MM.1S (cell line): Measurements from ENCODE around the gene OVCH1.

ENCODE experiments used
- DNase-seq: peaks from one replicate; pipeline ENCODE4 v3.0.0-alpha.2; 2015
- H2AFZ ChIP-seq: fragments of 300-600 bp; sonication (generic); 2 replicates; pipeline ENCODE4 v1.6.0; 2016; ENCODE audit warnings: antibody characterized with exemption, low read length
- H3F3A ChIP-seq: fragments of 300-600 bp; sonication (generic); 2 replicates; pipeline ENCODE4 v1.6.1; 2016; ENCODE audit warnings: mild to moderate bottlenecking, antibody characterized with exemption, low read length, moderate library complexity, mixed read lengths; ENCODE audit not compliant: insufficient read depth
- H3K27ac ChIP-seq: fragments of 300-600 bp; sonication (generic); 2 replicates; pipeline ENCODE4 v1.5.1; 2016; ENCODE audit warnings: mild to moderate bottlenecking, low read length
- H3K27me3 ChIP-seq: fragments of 300-600 bp; sonication (generic); replicated peaks from 2 replicates; pipeline ENCODE4 v1.6.0; 2016; ENCODE audit warnings: low read length; ENCODE audit not compliant: insufficient read depth
- H3K36me3 ChIP-seq: fragments of 300-600 bp; sonication (generic); replicated peaks from 2 replicates; pipeline ENCODE4 v1.6.1; 2016; ENCODE audit warnings: mild to moderate bottlenecking, low read length, mixed read lengths; ENCODE audit not compliant: insufficient read depth
- H3K4me1 ChIP-seq: fragments of 300-600 bp; sonication (generic); 2 replicates; pipeline ENCODE4 v1.6.1; 2016; ENCODE audit warnings: low read length, mixed read lengths
- H3K4me2 ChIP-seq: fragments of 300-600 bp; sonication (generic); 2 replicates; pipeline ENCODE4 v1.6.0; 2016; ENCODE audit warnings: low read depth, low read length
- H3K4me3 ChIP-seq: fragments of 300-600 bp; sonication (generic); 2 replicates; pipeline ENCODE4 v1.5.1; 2016; ENCODE audit warnings: low read length, mixed read lengths
- H3K79me2 ChIP-seq: fragments of 300-600 bp; sonication (generic); 2 replicates; pipeline ENCODE4 v1.6.1; 2016; ENCODE audit warnings: mixed run types, low read length, mixed read lengths
- H3K9ac ChIP-seq: fragments of 300-600 bp; sonication (generic); 2 replicates; pipeline ENCODE4 v1.6.1; 2016; ENCODE audit warnings: low read length, mixed read lengths
- H3K9me2 ChIP-seq: fragments of 300-600 bp; sonication (generic); replicated peaks from 2 replicates; pipeline ENCODE4 v1.6.1; 2016; ENCODE audit warnings: mild to moderate bottlenecking, low read length, mixed read lengths; ENCODE audit not compliant: insufficient read depth
- H3K9me3 ChIP-seq: fragments of 300-600 bp; sonication (generic); replicated peaks from 2 replicates; pipeline ENCODE4 v1.6.1; 2016; ENCODE audit warnings: mild to moderate bottlenecking, low read length, mixed read lengths; ENCODE audit not compliant: insufficient read depth
- H4K20me1 ChIP-seq: fragments of 300-600 bp; sonication (generic); 2 replicates; pipeline ENCODE4 v1.6.1; 2016; ENCODE audit warnings: mild to moderate bottlenecking, low read length, moderate library complexity, mixed read lengths; ENCODE audit not compliant: insufficient read depth
- CTCF ChIP-seq: fragments of 300-600 bp; sonication (generic); IDR thresholded peaks from 2 replicates; pipeline ENCODE4 v1.5.1; 2016; ENCODE audit warnings: antibody characterized with exemption, low read length, mixed read lengths
- EZH2 ChIP-seq: fragments of 300-600 bp; sonication (generic); optimal IDR thresholded peaks from 2 replicates; pipeline ENCODE3; 2017; ENCODE audit warnings: low read depth, mild to moderate bottlenecking, antibody characterized with exemption, low read length, mixed read lengths
- EZH2phosphoT487 ChIP-seq: fragments of 300-600 bp; sonication (generic); IDR thresholded peaks from 2 replicates; pipeline ENCODE4 v1.6.1; 2018; ENCODE audit warnings: antibody characterized with exemption, low read length

Gene OVCH1

GRCh38 chr12:29537298-29537697, 39.8 kb upstream of the OVCH1 start:
- H3K27ac ChIP-seq, result no peak overlapping the region
- no peaks in the 10 kb centered on the region for H3K36me3 ChIP-seq
- no peaks in the 10 kb centered on the region for H3K9me3 ChIP-seq
- H2AFZ ChIP-seq, result no peak overlapping the region
- H3K4me1 ChIP-seq, result peaks cover 6% of the 10 kb centered on the region
- H3F3A ChIP-seq, result no peaks in the 10 kb centered on the region
- no peaks in the 10 kb centered on the region for H3K79me2 ChIP-seq
- no peaks in the 10 kb centered on the region for H4K20me1 ChIP-seq
- DNase-seq, result no peak
- H3K9ac ChIP-seq, result no peak overlapping the region
- no peaks in the 10 kb centered on the region for H3K27me3 ChIP-seq
- TF ChIP-seq EZH2phosphoT487 (no peak), CTCF (no peak)
- no peak overlapping the region for H3K4me3 ChIP-seq
- no peak overlapping the region for H3K4me2 ChIP-seq
- no peaks in the 10 kb centered on the region for H3K9me2 ChIP-seq

DNA sequence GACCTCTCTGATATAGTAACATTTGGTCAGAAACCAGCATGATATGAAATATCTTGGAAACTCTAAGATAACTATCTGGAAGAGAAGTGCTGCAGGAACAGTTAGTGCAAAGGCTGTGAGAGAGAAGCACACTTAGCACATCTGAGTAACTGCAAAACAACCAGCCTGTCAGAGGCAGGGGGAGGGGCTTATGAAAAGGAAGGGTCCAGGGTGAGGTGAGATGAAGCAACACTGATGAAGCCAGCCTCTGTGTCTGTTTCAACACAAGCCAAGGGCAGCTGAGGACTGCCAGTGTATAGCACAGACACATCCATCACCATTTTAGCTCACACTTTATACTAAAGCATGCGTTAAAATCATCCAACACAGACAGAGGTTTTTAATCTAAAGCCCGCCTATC, 37.4 kb upstream of the OVCH1 start:
- Histone ChIP-seq H3K4me1 (peaks cover 6% of the 10 kb centered on the region), H3K4me3 (no peak overlapping the region), H3F3A (no peaks in the 10 kb centered on the region), H2AFZ (no peak overlapping the region), H3K27ac (no peak overlapping the region), H3K9me2 (no peaks in the 10 kb centered on the region), H4K20me1 (no peaks in the 10 kb centered on the region), H3K9ac (no peak overlapping the region), H3K4me2 (no peak overlapping the region), H3K36me3 (no peaks in the 10 kb centered on the region), H3K79me2 (no peaks in the 10 kb centered on the region), H3K27me3 (no peaks in the 10 kb centered on the region), H3K9me3 (no peaks in the 10 kb centered on the region)
- TF ChIP-seq CTCF (no peak), EZH2phosphoT487 (no peak), EZH2 (no peak)
- DNase-seq, result no peak

DNA sequence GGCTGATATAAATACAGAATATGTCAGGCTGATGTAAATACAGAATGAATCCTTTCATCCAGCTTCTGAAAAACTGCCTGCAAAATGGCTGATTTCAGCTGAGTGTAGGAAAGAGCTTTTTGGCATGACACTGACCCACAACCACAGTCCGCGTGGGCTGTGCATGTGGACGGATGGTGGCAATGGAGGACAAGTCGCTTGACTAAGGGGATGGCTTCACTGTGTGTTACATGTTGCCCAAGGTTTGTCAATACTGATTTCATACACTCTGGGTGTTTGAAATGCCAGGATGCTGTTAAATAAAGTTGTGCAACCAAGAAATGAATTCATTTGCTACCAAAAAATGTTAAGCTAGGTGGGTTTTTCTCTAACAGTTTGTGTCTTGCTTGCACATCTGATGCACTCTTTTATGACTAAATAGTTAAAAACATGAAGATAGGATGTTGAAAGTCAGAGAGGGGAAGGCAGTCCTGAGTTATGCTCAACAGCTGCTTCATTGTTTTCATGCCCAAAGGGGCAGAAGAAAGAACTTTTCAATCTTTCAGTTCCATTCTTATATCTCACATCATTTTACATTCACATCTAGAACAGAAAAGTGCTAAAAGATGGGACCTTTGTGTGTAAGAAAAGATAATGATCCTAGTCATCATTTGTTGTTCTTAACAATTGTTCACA, 36.5 kb upstream of the OVCH1 start:
- DNase-seq, result peak; percentile 27
- TF ChIP-seq CTCF, result no peak
- TF ChIP-seq EZH2phosphoT487, result no peak
- TF ChIP-seq EZH2, result no peak
- no peaks in the 10 kb centered on the region for H3K36me3 ChIP-seq
- no peak overlapping the region for H3K4me3 ChIP-seq
- no peak overlapping the region for H3K4me2 ChIP-seq
- no peak overlapping the region for H3K27ac ChIP-seq
- H3K79me2 ChIP-seq, result no peaks in the 10 kb centered on the region
- no peaks in the 10 kb centered on the region for H4K20me1 ChIP-seq
- H3K9me3 ChIP-seq, result no peaks in the 10 kb centered on the region
- no peak overlapping the region for H3K9ac ChIP-seq
- no peaks in the 10 kb centered on the region for H3F3A ChIP-seq
- H3K4me1 ChIP-seq, result peaks cover 6% of the 10 kb centered on the region
- H3K27me3 ChIP-seq, result no peaks in the 10 kb centered on the region
- no peaks in the 10 kb centered on the region for H3K9me2 ChIP-seq
- H2AFZ ChIP-seq, result no peak overlapping the region
